Smooth muscle cell (in vitro differentiated cells): Measurements from ENCODE around the gene PTPN5. TPM values are rescaled to one million over a fixed set of nuclear protein-coding genes. Genes with fewer than 3 reads are reported as not detected.

ENCODE experiments used
- DNase-seq: peaks from one replicate; lab custom pipeline; 2025; ENCODE audit not compliant: unreplicated experiment; lab: John Stamatoyannopoulos, UW
- H2AFZ ChIP-seq: fragments of 200-600 bp; sonication (generic); 2 replicates; pipeline ENCODE4 v1.6.0; 2016; ENCODE audit warnings: antibody characterized with exemption, low read depth, mild to moderate bottlenecking
- H3F3A ChIP-seq: fragments of 200-600 bp; sonication (generic); 2 replicates; pipeline ENCODE4 v1.6.0; 2017; ENCODE audit warnings: antibody characterized with exemption, low read depth
- H3K27ac ChIP-seq: fragments of 200-600 bp; sonication (generic); 2 replicates; pipeline ENCODE4 v1.5.1; 2016; ENCODE audit warnings: low read depth, mild to moderate bottlenecking
- H3K27me3 ChIP-seq: fragments of 200-600 bp; sonication (generic); 2 replicates; pipeline ENCODE4 v1.6.1; 2016; ENCODE audit warnings: low read depth, mild to moderate bottlenecking
- H3K36me3 ChIP-seq: fragments of 200-600 bp; sonication (generic); 2 replicates; pipeline ENCODE4 v1.5.1; 2016; ENCODE audit warnings: low read depth
- H3K4me1 ChIP-seq: fragments of 200-600 bp; sonication (generic); 2 replicates; pipeline ENCODE4 v1.5.1; 2016; ENCODE audit warnings: low read depth
- H3K4me2 ChIP-seq: fragments of 200-600 bp; sonication (generic); 2 replicates; pipeline ENCODE4 v1.6.0; 2016; ENCODE audit warnings: mild to moderate bottlenecking
- H3K4me3 ChIP-seq: fragments of 200-600 bp; sonication (generic); 2 replicates; pipeline ENCODE4 v1.5.1; 2016; ENCODE audit warnings: mild to moderate bottlenecking
- H3K79me2 ChIP-seq: fragments of 200-600 bp; sonication (generic); 2 replicates; pipeline ENCODE4 v1.6.0; 2016; ENCODE audit warnings: low read depth, mild to moderate bottlenecking
- H3K9ac ChIP-seq: fragments of 200-600 bp; sonication (generic); 2 replicates; pipeline ENCODE4 v1.6.0; 2016; ENCODE audit warnings: low read depth
- H3K9me3 ChIP-seq: fragments of 200-600 bp; sonication (generic); replicated peaks from 2 replicates; pipeline ENCODE4 v1.5.1; 2016; ENCODE audit warnings: low read depth
- H4K20me1 ChIP-seq: fragments of 200-600 bp; sonication (generic); 2 replicates; pipeline ENCODE4 v1.6.0; 2016; ENCODE audit warnings: low read depth
- WGBS: methylation state at CpG from one replicate; pipeline ENCODE4 v1.1.7; 2016; ENCODE audit warnings: low lambda C conversion rate; 5-methylcytosine and 5-hydroxymethylcytosine counted together
- polyA plus RNA-seq: library from polyadenylated mRNA; unstranded; fragments of >200 nt; fragmentation: Nextera tagmentation; extraction: Ambion mirVana; gene quantifications from 2 replicates; pipeline ENCODE4 v1.2.1, GENCODE V29; 2016
- total RNA-seq: library from RNA; depleted of rRNA; stranded (reverse); fragments of >200 nt; gene quantifications from 2 replicates; pipeline ENCODE4 v1.2.3, GENCODE V29; 2014
- TF ChIP-seq, protein P1 (sequence below): fragments of 200-600 bp; sonication (generic); IDR thresholded peaks from 2 replicates; pipeline ENCODE4 v1.5.1; 2017; ENCODE audit warnings: borderline replicate concordance, mild to moderate bottlenecking, antibody characterized with exemption; ENCODE audit not compliant: insufficient read depth, poor library complexity, severe bottlenecking

The PTPN5 gene
- total and polyA plus RNA-seq, 2 experiments from 2014 or later, result not detected

DNA sequence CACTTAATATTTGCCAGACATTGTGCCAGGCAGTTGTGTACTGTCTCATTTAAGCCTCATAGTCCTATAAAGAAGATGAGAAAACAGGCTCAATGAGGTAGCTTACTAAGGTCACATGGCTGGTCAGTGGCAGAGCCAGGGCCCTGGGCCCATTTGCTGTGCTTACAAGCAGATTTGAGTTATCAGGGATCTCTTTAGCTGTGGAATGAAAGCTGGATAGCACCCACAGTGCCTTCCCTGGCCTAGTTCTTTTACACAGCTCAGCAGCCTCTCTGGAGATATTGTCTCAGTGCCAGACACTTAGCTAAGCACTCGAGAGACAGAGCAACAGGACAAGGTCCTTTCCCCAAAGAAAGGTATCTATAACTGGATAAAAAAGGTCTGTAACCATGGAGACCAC lies 86.9 kb downstream of the PTPN5 start:
- 43% methylated on average over 1 of the region's 1 CpG for WGBS

DNA sequence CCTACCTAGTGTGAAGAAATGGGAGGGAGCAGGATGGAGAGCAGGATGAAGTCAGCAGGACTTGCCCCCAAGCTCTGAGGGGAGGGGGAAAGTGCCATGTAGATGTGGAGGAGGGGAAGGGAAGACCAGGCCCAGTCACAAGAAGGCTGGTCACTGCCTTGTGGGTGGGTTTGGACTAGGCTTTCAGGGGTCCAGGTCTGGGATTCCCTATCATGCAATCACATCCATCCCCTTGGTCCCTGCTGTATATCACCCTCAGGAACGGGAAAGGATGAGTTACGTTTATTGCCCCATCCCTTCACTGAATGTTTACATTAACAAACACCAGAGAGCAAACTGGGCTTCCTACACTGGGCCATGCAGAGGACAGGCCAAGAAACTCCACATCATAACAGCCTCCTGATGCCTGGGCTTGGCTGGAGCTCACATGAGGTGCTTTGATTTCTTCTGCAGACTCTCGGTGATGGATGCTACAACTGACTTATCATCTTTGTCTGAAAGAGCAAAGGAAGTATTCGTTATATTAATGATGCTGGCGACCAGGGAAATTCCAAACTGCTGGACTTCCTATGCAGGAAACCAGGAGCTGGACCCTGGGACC lies 87.5 kb downstream of the PTPN5 start:
- peaks cover 12% of the 10 kb centered on the region for H3K27me3 ChIP-seq
- DNase-seq, result no peak
- WGBS, result 66% methylated on average over 5 of the region's 5 CpGs
- no peaks in the 10 kb centered on the region for H3K4me1 ChIP-seq
- H3K36me3 ChIP-seq, result no peaks in the 10 kb centered on the region
- H3K27ac ChIP-seq, result no peak overlapping the region
- H3K4me2 ChIP-seq, result no peak overlapping the region
- TF ChIP-seq, protein P1, sequence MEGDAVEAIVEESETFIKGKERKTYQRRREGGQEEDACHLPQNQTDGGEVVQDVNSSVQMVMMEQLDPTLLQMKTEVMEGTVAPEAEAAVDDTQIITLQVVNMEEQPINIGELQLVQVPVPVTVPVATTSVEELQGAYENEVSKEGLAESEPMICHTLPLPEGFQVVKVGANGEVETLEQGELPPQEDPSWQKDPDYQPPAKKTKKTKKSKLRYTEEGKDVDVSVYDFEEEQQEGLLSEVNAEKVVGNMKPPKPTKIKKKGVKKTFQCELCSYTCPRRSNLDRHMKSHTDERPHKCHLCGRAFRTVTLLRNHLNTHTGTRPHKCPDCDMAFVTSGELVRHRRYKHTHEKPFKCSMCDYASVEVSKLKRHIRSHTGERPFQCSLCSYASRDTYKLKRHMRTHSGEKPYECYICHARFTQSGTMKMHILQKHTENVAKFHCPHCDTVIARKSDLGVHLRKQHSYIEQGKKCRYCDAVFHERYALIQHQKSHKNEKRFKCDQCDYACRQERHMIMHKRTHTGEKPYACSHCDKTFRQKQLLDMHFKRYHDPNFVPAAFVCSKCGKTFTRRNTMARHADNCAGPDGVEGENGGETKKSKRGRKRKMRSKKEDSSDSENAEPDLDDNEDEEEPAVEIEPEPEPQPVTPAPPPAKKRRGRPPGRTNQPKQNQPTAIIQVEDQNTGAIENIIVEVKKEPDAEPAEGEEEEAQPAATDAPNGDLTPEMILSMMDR, result no peak
- H3K9ac ChIP-seq, result no peak overlapping the region
- H3K79me2 ChIP-seq, result no peaks in the 10 kb centered on the region
- no peak overlapping the region for H2AFZ ChIP-seq
- H3F3A ChIP-seq, result no peaks in the 10 kb centered on the region
- no peak overlapping the region for H3K4me3 ChIP-seq
- H3K9me3 ChIP-seq, result no peaks in the 10 kb centered on the region
- no peaks in the 10 kb centered on the region for H4K20me1 ChIP-seq

More for the DNA sequence above, 86.9 kb downstream of the PTPN5 start:
- Histone ChIP-seq H4K20me1 (no peaks in the 10 kb centered on the region), H3F3A (no peaks in the 10 kb centered on the region), H3K4me2 (no peak overlapping the region), H3K9ac (no peak overlapping the region), H3K4me3 (no peak overlapping the region), H3K79me2 (no peaks in the 10 kb centered on the region), H3K36me3 (no peaks in the 10 kb centered on the region), H3K27me3 (peaks cover 15% of the 10 kb centered on the region), H3K27ac (no peak overlapping the region), H2AFZ (no peak overlapping the region), H3K9me3 (no peaks in the 10 kb centered on the region), H3K4me1 (no peaks in the 10 kb centered on the region)
- DNase-seq, result no peak
- TF ChIP-seq, protein P1, result no peak

DNA sequence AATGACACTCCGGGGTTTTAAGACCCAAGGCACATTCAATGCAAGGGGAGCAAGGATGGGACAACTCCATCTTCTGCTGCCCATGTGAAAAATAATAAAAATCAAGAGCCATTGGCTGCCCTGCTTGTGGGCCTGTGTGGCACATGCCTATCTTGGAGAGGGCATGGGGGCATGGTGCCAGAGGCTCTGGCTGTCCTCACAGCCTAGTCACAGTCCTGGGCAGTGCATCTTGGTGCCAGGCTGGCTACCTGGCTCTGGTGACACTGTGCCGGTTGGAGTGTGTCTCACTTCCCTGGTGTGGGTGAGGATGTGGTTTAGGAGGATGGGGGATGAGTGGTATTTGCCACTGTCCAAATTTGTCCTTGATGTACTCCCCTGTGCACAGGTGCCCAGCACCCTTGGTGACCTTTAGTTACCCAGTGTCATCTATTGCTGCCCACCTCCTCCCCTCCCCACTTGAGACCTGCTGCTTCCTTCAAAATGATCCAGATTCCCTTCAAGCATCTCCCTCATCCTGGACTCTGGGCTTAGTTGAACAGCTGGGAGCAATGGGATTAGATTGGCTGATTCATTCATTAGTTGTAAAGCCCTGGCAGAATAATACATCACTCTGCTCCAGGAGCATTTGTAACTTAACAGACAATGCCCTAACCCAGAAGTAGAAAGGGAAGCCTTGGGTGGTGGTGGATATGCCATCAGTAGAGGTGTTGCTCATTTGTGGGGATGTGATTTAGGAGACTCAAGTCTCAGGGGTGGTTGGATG lies 88.4 kb downstream of the PTPN5 start:
- 86% methylated on average over 2 of the region's 2 CpGs for WGBS
- no peaks in the 10 kb centered on the region for H3K4me1 ChIP-seq
- no peaks in the 10 kb centered on the region for H4K20me1 ChIP-seq
- H3K9ac ChIP-seq, result no peak overlapping the region
- H3K27me3 ChIP-seq, result peaks cover 3% of the 10 kb centered on the region
- H2AFZ ChIP-seq, result no peak overlapping the region
- H3K4me3 ChIP-seq, result no peak overlapping the region
- no peak overlapping the region for H3K27ac ChIP-seq
- no peaks in the 10 kb centered on the region for H3K36me3 ChIP-seq
- DNase-seq, result no peak
- H3K4me2 ChIP-seq, result no peak overlapping the region
- TF ChIP-seq, protein P1, result no peak
- no peaks in the 10 kb centered on the region for H3K9me3 ChIP-seq
- no peaks in the 10 kb centered on the region for H3F3A ChIP-seq
- no peaks in the 10 kb centered on the region for H3K79me2 ChIP-seq
